Left renal cortex interstitium (tissue), 4 donors: ENCODE data around the gene PGC. TPM values are rescaled to one million over a fixed set of nuclear protein-coding genes. Genes with fewer than 3 reads are reported as not detected.

Experiments used
- DNase-seq, 4 donors: peaks; one replicate each; pipeline ENCODE4 v3.0.0-alpha.2; 2013; ENCODE audit warnings: low read depth in 4 of 4, low spot score in 2 of 4, missing footprints in 1 of 4
- polyA plus RNA-seq, 4 donors: library from polyadenylated mRNA; unstranded; fragments of 120-200 nt; gene quantifications; one replicate each; pipeline ENCODE4 v1.2.1, GENCODE V29; 2013; ENCODE audit not compliant: insufficient read length in 4 of 4

Gene PGC
- polyA plus RNA-seq, 4 donors: 0.35 to 0.48 TPM; not detected in 2

DNA sequence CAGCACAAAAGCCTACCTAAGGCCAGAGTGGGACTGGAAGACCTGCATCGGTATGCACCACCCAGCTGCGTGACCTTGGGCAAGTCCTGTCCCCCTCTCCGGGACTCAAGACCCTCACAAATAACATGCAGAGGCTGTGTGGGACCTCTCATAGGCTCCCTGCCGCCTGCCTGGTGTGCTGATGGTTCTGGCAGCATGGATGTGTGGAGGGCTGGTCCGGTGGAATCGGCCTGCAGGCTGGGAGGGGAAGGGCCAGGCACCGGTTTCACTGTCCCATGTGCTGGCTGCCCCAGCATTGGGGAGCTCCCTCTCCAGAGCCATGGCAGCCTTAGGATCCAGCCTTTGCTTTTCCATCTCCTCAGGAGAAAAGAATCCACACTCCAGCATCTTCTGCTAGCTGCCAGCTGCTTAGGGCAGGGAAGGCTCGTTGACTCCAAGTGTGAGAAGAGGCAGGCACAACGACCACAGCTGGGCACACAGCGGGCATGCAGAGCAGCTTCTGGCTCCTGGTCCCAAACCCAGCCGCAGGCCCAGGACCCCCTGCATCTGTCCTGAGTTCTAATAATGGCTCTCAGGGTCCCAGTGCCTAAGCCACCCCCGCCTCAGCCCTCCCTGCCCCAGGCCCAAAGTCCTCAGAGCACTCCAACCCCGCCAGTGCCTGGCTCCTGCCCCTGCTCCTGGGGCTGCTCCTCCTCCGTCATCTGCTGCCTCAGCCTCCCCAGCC lies 44.3 kb downstream of the PGC start:
- DNase-seq: no peak

DNA sequence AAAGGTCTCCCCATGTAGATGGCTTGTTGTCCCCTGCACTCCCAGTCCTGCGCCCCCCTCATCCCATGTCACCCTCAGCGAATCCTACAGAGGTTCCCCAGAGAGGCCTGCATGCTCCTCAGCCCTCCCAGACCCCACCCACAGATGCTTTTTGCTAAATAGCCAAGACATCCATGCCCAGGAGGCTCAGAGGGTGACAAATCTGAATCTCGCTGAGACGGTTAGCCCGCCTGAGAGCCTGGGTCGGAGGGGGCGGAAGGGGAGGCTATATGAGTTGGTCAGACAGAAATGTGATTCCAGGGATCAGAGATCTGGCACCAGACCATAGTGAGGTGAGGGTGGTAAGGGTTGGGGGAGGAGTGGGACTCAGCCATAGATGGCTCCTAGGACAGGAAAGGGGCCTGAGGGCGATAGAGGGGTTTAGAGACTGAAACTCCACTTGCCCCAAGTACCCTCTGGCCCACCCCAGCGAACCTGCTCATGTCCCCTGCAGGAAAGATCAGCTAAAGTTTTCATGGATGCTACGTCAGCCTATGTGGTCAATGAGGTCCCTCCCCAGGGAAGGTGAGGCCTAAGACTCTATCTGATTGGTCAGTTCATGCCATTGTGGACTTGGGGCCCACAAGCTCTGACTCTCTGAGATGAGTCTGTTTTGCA lies 45.0 kb downstream of the PGC start:
- DNase-seq: no peak

DNA sequence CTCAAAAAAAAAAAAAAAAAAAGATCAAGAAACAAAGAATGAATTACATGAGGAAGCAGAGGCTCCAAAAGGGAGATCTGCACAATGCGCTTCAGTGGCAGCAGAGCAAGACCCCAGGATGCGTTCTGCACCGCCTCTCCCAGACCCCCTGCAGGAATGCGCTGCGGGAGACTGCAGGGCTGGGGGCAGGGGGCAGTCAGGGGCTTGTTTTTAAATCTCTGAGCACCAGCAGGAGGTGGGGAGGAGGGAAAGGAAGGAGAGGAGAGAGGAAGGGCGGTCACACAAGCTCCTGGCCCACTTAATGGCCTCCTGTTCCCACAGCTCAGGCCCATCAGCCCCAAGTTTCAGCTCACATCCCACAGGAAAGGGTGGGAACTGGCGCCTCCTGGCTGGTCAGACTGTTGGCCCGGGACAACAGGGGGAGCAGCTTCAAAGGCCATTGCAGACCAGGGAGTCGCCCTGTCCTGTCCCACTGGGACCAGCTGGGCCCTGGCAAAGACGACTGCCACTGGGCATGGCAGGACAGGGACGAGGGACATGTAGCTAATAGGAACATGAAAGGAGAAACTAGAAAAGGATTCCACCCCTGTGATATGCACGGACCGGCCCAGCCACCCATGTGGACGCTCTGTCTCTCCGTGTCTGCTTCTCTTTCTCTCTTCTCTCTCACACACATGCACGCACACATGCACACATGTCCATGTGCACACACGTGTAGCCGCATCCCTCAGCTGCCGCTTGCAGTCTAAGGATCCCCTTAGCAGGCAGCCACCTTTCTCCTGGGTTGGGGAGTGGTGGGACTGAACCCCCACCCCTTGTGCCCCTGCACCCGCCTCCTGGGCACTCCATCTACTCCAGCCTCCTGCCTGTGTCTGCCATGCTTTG lies 46.5 kb downstream of the PGC start:
- DNase-seq: no peak

DNA sequence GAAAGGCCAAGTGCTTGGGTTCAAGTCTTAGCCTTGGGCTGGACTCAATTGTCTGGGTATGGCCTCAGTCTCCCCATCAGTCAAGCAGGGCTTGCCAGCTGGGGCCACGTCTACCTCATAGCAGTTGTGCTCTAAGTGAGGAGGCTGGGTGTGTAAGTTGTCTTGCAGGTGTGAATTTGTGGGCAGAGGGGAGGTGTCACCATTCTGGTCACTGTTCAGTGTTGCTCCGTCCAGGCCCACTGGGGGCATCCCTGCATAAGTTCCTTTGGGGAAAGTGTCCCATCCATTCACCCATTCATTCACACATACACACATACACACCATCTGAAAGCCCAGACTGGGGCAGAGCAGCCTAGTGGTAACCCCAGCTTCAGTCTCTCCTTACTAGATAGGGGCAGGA lies 48.1 kb downstream of the PGC start:
- DNase-seq: no peak

DNA sequence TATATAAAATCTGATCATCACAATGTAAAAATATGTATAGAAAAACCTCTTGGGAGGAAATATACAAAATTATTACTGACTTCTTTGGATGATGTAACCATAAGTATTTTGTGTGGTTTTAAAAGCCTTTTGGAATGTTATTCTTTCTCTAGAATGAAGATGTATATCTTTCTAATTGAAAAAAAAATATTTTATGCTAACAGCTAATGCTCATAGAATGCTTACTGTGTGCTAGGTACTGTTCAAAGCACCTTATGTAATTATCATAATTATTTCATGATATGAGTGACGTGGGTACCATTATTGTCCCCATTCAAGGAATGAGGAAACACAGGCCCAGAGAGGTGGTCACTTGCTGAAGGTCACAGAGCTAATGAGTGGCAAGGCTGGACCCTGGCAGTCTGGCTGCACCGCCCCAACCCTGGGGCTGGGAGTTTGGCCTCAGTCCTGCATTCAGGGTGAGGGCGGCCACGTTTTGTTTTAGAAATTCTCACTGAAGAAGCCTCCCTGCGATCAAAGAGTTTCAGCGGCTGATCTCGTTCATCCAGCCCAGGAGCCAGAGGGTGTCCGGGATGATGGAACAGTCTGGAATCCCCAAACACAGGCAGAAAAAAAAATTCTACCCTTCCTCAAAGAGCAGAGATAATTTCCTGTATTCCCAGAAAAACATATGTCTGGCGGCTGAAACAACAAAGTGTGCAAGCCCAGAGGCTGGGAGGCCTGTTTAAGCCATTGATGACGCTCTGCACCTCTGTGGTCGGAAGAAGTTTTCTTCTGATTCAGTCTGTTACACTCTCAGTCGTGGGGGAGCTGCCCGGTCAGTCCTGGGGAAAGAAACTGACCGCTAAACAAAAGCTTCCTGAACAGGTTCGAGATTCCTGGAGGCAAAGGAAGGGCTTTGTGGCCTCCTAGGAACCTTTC lies 49.1 kb downstream of the PGC start:
- DNase-seq: no peak

- DNase-seq: no peak
These were observed 50.4 kb downstream of the PGC start for GRCh38 chr6:41696788-41697187.

- DNase-seq: no peak
These were observed 51.4 kb downstream of the PGC start for GRCh38 chr6:41695825-41696224.

DNA sequence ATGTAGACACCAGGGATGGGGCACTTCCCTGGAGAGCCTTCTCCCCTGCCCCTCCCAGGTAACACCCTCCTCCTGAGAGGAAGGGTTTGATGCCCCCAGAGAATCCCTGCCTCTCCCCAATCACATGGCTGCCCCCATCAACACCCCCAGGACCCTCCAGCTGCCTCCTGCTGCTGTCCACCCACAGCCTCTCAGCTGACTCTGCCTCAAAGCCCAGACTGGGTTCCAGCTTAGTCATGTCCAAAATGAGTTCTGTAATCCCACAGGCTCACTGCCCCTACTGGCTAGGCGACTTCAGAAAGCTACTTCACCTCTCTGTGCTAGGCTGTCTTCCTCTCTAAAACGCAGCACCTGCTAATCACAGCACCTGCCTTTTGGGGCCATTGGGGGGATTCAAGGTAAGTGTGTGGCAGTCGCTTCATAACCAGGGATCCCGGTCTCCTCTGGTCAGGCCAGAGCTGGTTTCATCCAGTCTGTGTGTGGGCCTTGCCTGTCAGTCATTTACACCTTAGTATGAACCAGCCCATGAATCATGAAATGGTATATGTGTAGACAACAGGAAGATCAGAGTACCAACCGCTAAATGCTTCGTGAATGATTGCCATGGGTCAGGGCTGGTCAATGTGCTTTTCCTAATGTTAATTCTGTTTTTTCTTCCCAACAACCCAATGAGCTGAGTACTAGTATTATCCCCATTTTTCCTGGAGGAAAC lies 52.2 kb downstream of the PGC start:
- no peak for DNase-seq

GRCh38 chr6:41693281-41694240 lies 53.6 kb downstream of the PGC start:
- no peak for DNase-seq

DNA sequence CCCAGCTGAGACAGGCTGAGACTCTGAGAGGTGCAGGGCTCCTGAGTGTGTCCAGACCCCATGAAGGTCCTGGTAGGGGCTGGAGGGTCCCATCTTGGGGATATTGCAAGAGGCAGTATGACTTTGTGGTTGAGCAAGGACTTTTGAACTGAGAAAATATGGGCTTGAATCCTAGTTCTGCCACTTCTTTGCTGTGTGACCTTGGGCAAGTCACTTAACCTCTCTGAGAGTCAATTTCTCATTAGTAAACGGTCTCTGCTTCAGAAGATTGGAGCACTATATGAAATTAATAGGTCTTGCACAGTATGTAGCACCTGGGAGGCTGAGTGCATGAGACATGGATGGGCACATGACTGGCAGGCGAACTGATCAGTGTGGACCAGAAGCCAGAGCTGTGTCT lies 54.5 kb downstream of the PGC start:
- no peak for DNase-seq

- no peak for DNase-seq
These were observed 55.0 kb downstream of the PGC start for GRCh38 chr6:41692080-41692675.

DNA sequence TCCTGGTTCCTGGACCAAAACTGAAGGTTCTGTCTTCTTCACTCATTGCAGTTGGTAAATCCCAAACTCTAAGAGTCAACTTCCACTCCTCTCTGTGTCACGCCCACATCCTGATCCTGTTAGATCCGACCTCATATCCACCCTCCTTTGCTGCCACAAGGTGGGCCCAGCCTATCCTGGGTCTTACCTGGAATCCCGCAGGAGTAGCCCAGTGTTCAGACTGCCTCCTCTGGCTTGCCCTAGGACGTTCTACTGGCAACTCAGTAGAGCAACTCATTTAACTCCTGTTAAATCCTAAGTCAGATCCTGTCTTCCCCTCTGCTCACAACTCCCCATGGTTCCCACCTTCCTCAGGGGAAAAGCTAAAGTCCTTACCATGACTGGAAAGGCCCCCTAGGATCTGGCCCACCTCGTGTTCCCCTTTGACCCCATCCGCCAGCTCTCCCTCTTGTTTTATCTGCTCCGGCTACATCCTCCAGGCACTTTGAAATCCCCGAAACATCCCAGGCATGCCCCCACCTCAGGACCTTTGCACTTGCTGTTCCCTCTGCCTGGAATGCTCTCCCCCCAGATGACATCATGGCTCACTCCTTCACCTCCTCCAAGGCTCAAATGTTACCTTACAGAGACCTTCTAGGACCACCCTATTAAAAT lies 55.6 kb downstream of the PGC start:
- DNase-seq: no peak

DNA sequence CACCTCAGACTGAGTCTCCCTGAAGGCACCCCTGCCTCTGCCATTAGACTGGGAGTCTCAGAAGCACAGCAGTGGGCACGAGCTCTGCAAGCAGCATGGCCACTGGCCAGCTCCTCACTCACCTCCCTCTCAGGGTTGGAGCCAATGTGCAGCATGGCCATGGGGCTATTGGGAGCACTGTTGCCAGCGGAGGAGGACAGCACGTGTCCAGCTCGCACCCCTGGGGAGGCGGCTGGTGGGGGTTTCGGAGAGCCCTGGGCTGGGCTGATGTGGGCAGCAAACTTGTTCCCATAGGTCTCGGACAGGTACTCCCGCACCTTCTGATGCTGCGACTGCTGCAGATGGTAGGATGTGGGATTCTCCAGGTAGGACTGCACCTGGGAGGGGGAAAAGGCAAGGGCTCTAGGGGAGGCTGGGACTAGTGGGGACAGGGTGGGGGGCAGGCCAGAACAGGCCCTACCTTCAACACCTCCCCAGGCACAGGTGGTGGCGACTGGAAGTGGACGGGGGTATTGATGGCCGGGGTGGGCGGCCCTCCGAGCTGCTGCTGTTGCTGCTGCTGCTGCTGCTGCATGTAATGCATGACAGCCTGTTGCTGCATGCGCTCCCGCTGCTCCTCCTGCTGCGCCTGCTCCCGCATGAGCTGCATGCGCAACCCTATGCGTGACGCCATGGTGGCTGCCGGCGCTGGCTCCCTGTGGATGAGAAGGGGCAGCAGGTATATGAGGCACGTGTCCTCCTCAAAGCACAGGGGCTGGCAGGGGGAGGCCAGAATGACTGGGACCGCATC lies 56.5 kb downstream of the PGC start:
- DNase-seq: no peak

DNA sequence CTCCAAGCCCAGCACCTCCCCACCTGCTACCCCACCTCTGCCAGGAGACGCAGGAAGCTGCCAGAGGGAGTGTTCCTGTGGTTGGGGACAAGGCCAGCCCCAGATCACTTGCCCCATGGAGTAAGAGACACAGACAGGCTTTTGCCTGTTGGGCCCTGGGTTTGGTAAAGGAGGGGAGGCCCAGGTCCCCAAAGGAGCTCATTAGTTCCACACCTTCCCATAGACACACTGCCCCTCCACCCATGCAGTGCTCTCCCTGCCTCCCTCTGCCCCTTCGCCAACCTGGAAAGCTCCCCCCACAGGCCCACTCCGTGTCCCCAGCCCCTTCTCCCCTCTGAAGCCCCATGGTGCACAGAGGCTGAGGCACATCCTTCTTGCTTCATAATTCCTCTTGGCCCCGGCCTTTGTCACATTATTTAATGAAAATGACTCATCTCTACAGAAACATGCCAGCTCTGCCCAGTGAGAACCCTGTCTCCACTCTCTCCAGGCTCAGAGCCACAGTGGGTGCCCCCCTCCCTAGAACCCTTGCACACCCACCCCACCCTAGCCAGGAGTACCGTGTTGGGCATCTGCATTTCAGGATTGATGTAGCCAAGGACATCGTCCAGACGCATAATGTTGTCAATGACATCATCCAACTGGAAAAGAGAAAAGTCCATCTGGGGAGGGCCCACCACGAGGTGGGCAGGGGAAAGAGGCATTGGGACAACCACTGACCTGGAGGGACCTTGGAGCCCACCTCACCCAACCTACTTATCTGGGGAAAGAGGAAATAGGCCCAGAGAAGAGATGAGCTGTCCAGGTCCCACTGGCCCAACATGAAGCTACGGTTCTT lies 57.8 kb downstream of the PGC start:
- DNase-seq: no peak

DNA sequence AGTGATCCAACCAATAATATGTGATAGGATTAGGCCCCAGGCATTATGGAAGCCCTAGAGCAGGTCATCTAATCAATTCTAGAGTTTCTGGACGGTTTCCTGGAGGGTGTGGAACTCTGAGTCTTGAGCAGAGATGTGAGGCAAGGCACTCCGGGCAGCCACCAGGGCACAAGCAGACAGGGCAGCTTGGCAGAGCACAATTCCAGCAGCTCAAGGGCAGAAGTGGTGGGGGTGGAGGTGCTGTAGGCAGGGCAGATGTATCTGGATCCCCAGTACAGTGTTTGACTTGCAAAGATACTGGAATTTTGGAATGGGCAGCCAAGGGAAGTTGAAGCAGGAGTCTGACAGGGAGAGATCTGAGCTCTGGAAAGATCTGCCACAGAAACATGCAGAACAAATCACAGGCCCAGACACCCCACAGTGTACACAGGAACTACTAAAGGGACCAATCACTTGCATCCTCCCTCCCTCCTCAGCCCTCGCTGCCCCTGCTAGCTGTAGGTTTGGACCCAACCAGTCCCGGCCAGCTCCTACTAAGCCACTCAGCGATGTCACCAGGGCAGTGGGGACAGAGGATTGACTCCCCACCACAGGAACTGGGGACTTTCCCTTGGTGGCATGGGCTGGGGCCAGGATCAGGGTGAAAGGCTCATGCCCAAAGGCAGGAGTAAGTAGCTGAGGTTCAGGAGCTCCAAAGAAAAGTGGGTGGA lies 58.8 kb downstream of the PGC start:
- DNase-seq: no peak
